H1 (cell line): ENCODE data around the gene SCRG1. TPM values are rescaled to one million over a fixed set of nuclear protein-coding genes. Genes with fewer than 3 reads are reported as not detected.

ENCODE experiments used
- ASH2L ChIP-seq: fragments of 200-600, 300-600 bp; sonication (generic); IDR thresholded peaks from one replicate; pipeline ENCODE4 v1.7.1; 2017; ENCODE audit warnings: low read length
- EZH2 ChIP-seq: fragments of 200-600 bp; sonication (generic); IDR thresholded peaks from 2 replicates; pipeline ENCODE4 v1.7.1; 2012; ENCODE audit warnings: low read depth, mild to moderate bottlenecking, moderate library complexity, low read length, inconsistent platforms; ENCODE audit not compliant: severe bottlenecking
- SP4 ChIP-seq: IDR thresholded peaks from 2 replicates; pipeline ENCODE4 v1.6.1; 2012; ENCODE audit warnings: low read length, inconsistent platforms
- TAF7 ChIP-seq: optimal IDR thresholded peaks from 2 replicates; pipeline ENCODE3; 2011; ENCODE audit warnings: low read depth, mild to moderate bottlenecking, inconsistent platforms, low read length, moderate library complexity, borderline replicate concordance
- polyA plus RNA-seq, 7 experiments: library from polyadenylated mRNA; depleted of rRNA in 3 of 7; stranded (reverse) in 5 of 7; unstranded in 2 of 7; fragments of >200 nt in 5 of 7; fragments of 200-250 nt in 2 of 7; gene quantifications; 1 replicate in 5 of 7; 2 replicates in 1 of 7; 4 replicates in 1 of 7; pipeline versions ENCODE4 v1.2.1 to v1.2.3, GENCODE V29; 2011 to 2013; ENCODE audit warnings: missing spikeins in 2 of 7, mixed read lengths in 2 of 7
- total RNA-seq: library from RNA; stranded (reverse); fragmentation: NEBNext Ultra II Directional; extraction: Animal tissue kit (Norgen Biotek cat#: 25700); gene quantifications from 2 replicates; pipeline ENCODE4 v1.2.1, GENCODE V29; 2021

Gene SCRG1
- total and polyA plus RNA-seq, 2 of the 8 experiments (the other 6 are each of a cell fraction or from before 2014, with no cell fraction given) = not detected

- TF ChIP-seq EZH2 (no peak), SP4 (no peak), TAF7 (no peak), ASH2L (no peak)
Measured at GRCh38 chr4:173381610-173382009, 17.3 kb downstream of the SCRG1 start (continued).
